Hepatocyte (in vitro differentiated cells): ENCODE results near the gene S100PBP.

Source experiments
- EZH2 ChIP-seq: fragments of 200-600 bp; sonication (generic); IDR thresholded peaks from 2 replicates; pipeline ENCODE4 v1.6.1; 2016; ENCODE audit warnings: antibody characterized with exemption, mild to moderate bottlenecking, borderline replicate concordance
- TF ChIP-seq, protein P1 (sequence below): fragments of 200-600 bp; sonication (generic); IDR thresholded peaks from 2 replicates; pipeline ENCODE4 v1.5.1; 2016; ENCODE audit warnings: antibody characterized with exemption, mild to moderate bottlenecking; ENCODE audit not compliant: poor library complexity

DNA sequence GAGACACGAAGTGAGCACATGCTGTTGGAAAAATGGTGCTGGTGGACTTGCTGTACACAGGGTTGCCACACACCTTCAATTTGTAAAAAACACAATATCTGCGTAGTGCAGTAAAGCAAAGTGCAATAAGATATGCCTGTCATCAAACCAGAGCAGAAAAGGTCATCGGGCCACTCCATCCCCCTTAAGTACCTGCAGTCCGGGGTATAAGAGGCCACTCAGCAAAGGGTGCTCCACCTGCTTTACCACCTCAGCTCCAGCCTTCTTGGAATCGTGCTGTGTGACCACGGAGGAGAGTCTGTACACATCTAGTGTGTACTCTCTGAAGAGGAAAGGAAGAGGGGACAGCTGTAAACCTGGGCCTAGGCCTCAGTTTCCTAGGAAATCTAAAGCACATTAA is 11.2 kb upstream of the S100PBP start:
- TF ChIP-seq, protein P1, sequence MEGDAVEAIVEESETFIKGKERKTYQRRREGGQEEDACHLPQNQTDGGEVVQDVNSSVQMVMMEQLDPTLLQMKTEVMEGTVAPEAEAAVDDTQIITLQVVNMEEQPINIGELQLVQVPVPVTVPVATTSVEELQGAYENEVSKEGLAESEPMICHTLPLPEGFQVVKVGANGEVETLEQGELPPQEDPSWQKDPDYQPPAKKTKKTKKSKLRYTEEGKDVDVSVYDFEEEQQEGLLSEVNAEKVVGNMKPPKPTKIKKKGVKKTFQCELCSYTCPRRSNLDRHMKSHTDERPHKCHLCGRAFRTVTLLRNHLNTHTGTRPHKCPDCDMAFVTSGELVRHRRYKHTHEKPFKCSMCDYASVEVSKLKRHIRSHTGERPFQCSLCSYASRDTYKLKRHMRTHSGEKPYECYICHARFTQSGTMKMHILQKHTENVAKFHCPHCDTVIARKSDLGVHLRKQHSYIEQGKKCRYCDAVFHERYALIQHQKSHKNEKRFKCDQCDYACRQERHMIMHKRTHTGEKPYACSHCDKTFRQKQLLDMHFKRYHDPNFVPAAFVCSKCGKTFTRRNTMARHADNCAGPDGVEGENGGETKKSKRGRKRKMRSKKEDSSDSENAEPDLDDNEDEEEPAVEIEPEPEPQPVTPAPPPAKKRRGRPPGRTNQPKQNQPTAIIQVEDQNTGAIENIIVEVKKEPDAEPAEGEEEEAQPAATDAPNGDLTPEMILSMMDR = no peak
- no peak for TF ChIP-seq EZH2
